K562 (cell line): ENCODE measurements around the gene NUAK2. TPM values are rescaled to one million over a fixed set of nuclear protein-coding genes. Genes with fewer than 3 reads are reported as not detected.

Source experiments
- ARNT ChIP-seq, 2 experiments: fragments of 450-650 bp; IDR thresholded peaks; 2 replicates each; pipeline ENCODE4 v1.6.1; 2016; ENCODE audit warnings: mild to moderate bottlenecking in 1 of 2
- FOXP1 ChIP-seq: sonication (generic); formaldehyde crosslinking; IDR thresholded peaks from 2 replicates; pipeline ENCODE4 v1.8.0; 2022; ENCODE audit warnings: mild to moderate bottlenecking, missing genetic modification reagents
- HDAC1 ChIP-seq, 2 experiments: fragments of 450-650 bp; IDR thresholded peaks; 2 replicates each; pipeline ENCODE4 v1.6.1; 2016 to 2017; ENCODE audit warnings: inconsistent platforms in 1 of 2, mild to moderate bottlenecking in 1 of 2, moderate library complexity in 1 of 2
- HMGXB4 ChIP-seq: sonication (generic); formaldehyde crosslinking; IDR thresholded peaks from 2 replicates; pipeline ENCODE4 v1.8.1; 2023; ENCODE audit warnings: mild to moderate bottlenecking, missing genetic modification reagents
- MYC ChIP-seq, 2 experiments: fragments of 250-450 bp in 1 of 2; sonication (Bioruptor Pico) in 1 of 2; IDR thresholded peaks; 2 replicates each; pipeline versions ENCODE4 v1.5.1 to v1.6.1; 2012 to 2021; ENCODE audit warnings: low read depth in 2 of 2, borderline replicate concordance in 1 of 2, improper control_type of control experiment in 1 of 2, low read length in 1 of 2, mild to moderate bottlenecking in 1 of 2, moderate library complexity in 1 of 2
- POLR2A ChIP-seq: fragments of 450-650 bp; conservative IDR thresholded peaks from 2 replicates; pipeline ENCODE4 v1.6.1; 2016
- PRDM10 ChIP-seq: fragments of 450-650 bp; IDR thresholded peaks from 2 replicates; pipeline ENCODE4 v1.6.1; 2018; ENCODE audit not compliant: partially characterized antibody
- RCOR1 ChIP-seq, 2 experiments: IDR thresholded peaks; 2 replicates each; pipeline ENCODE4 v1.6.1; 2012; ENCODE audit warnings: low read depth in 2 of 2, low read length in 2 of 2, borderline replicate concordance in 1 of 2, improper control_type of control experiment in 1 of 2
- SMARCE1 ChIP-seq: fragments of 450-650 bp; IDR thresholded peaks from 2 replicates; pipeline ENCODE4 v1.7.1; 2016; ENCODE audit warnings: mild to moderate bottlenecking
- TEAD4 ChIP-seq, 2 experiments: sonication (generic) in 1 of 2; formaldehyde crosslinking in 1 of 2; IDR thresholded peaks; 2 replicates each; pipeline versions ENCODE4 v1.6.1 to v1.8.0; 2012 to 2022; ENCODE audit warnings: borderline replicate concordance in 1 of 2, inconsistent platforms in 1 of 2, low read length in 1 of 2, mild to moderate bottlenecking in 1 of 2, missing genetic modification reagents in 1 of 2
- ZNF592 ChIP-seq: fragments of 450-650 bp; IDR thresholded peaks from 2 replicates; pipeline ENCODE4 v1.6.1; 2017; ENCODE audit warnings: antibody characterized with exemption, mild to moderate bottlenecking
- polyA plus RNA-seq, 8 experiments: library from polyadenylated mRNA; depleted of rRNA in 4 of 8; stranded (reverse) in 5 of 8; unstranded in 3 of 8; fragments of >200 nt; fragmentation: Nextera tagmentation in 2 of 8; fragmentation: Illumina TruSeq in 1 of 8; extraction: Ambion mirVana in 2 of 8; extraction: Trizol in 1 of 8; gene quantifications; 2 replicates each; pipeline versions ENCODE4 v1.2.1 to v1.2.3, GENCODE V29; 2011 to 2014; ENCODE audit warnings: inconsistent platforms in 1 of 8, missing spikeins in 1 of 8
- total RNA-seq, 7 experiments: library from RNA; depleted of rRNA in 6 of 7; stranded (reverse); fragments of >200 nt in 6 of 7; fragmentation: Illumina TruSeq in 2 of 7; extraction: Trizol in 2 of 7; gene quantifications; 2 replicates each; pipeline versions ENCODE4 v1.2.1 to v1.2.3, GENCODE V29; 2011 to 2021; ENCODE audit warnings: low replicate concordance in 1 of 7

NUAK2 gene
- total and polyA plus RNA-seq, 9 of the 15 experiments (the other 6 are each of a cell fraction or from before 2014, with no cell fraction given): 0.04 to 0.44 (median 0.14) TPM

- TF ChIP-seq TEAD4 (IDR thresholded peaks at IDR 0.05; ENCODE audit: low read length) (peak; percentile 59; the same call in 1 of the 2 replicates), TEAD4 (CRISPR knock-in tag; IDR thresholded peaks at IDR 0.05; ENCODE audit: borderline replicate concordance) (no peak), MYC (IDR thresholded peaks at IDR 0.05; ENCODE audit: low read depth, low read length) (peak; percentile 27; the same call in 1 of the 2 replicates), MYC (CRISPR knock-in tag; IDR thresholded peaks at IDR 0.05; ENCODE audit: borderline replicate concordance, low read depth) (no peak), SMARCE1 (peak; percentile 45; the same call in 1 of the 2 replicates), RCOR1 (IDR thresholded peaks at IDR 0.05; ENCODE audit: borderline replicate concordance in 1 of 2, low read depth in 2 of 2, low read length in 2 of 2) (peak in 1 of 2 experiments; percentile 52; a peak in 2 of 4 replicates), PRDM10 (peak; percentile 10), ARNT (IDR thresholded peaks at IDR 0.05) (no peak), FOXP1 (CRISPR knock-in tag) (0 out of 2 replicates have a peak, but pooled peaks have one; percentile 18), HMGXB4 (CRISPR knock-in tag) (no peak), POLR2A (no peak), ZNF592 (0 out of 2 replicates have a peak, but pooled peaks have one; percentile 43), HDAC1 (IDR thresholded peaks at IDR 0.05) (peak in 1 of 2 experiments; percentile 50; a peak in 1 of 4 replicates)
These were observed 54.1 kb downstream of the NUAK2 start (continued) for GRCh38 chr1:205267306-205267902.
